Measurements from ENCODE around the gene WWC1. TPM values are rescaled to one million over a fixed set of nuclear protein-coding genes. Genes with fewer than 3 reads are reported as not detected.

The WWC1 gene
- total RNA-seq, 1 experiment from 2014 or later: 97.7 TPM

DNA sequence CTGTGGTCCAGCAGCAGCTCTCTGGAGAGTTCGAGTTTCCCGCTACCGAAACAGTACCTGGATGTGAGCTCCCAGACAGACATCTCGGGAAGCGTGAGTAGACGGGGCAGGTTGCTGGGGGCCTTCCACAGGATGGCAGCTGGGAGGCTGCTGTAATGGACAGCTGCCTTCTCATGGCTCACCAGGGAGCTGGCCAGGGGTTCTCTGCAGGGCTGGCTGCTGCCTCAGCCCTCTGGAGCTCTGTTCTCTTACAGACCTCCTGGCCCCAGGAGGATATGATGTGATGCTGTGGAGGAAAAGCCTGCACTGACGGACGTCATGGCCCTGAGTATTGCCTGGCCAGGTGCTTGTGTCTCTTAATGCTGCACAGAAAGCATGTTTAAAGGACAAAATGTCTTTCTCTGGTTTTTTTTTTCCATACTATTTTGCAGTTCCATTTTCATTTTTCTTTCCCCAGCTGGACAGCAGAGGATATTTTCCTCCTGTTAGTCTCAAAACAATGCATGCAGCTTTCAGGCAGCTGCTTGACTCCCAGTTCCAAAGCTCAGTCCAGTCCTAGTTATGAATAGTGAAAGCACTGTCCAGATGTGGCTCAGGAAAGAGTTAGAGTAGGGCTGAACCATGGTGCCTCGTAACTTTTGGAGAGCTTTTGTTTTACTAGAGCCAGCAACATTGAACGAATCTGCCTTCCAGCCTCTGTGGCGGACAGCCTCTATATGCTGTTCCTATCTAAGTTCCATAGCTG lies 117.3 kb downstream of the WWC1 start:
- CTCF ChIA-PET: no interaction called here
- BruUV-seq (replicated peaks): no TSS peak
- Histone ChIP-seq H3K27ac (peak overlapping the region; percentile 61), H3K79me2 (ENCODE audit: low read depth) (peaks cover 17% of the 10 kb centered on the region; the same call in 1 of the 2 replicates), H4K20me1 (ENCODE audit: insufficient read depth) (no peaks in the 10 kb centered on the region; the same call in 1 of the 2 replicates), H3K4me1 (replicated peaks; ENCODE audit: insufficient read depth) (peaks cover 25% of the 10 kb centered on the region), H3F3A (ENCODE audit: insufficient read depth, low read depth) (peaks cover 45% of the 10 kb centered on the region), H3K9me3 (ENCODE audit: insufficient read depth, low read depth) (no peaks in the 10 kb centered on the region), H3K9me2 (ENCODE audit: insufficient read depth) (no peaks in the 10 kb centered on the region), H2AFZ (no peak overlapping the region), H3K27me3 (ENCODE audit: insufficient read depth, low read depth) (no peaks in the 10 kb centered on the region), H3K36me3 (ENCODE audit: low read depth) (peaks cover 48% of the 10 kb centered on the region), H3K4me2 (0 out of 2 replicates have a peak overlapping the region, but pooled peaks have one; percentile 36), H3K4me3 (no peak overlapping the region)
- TF ChIP-seq, protein P1, sequence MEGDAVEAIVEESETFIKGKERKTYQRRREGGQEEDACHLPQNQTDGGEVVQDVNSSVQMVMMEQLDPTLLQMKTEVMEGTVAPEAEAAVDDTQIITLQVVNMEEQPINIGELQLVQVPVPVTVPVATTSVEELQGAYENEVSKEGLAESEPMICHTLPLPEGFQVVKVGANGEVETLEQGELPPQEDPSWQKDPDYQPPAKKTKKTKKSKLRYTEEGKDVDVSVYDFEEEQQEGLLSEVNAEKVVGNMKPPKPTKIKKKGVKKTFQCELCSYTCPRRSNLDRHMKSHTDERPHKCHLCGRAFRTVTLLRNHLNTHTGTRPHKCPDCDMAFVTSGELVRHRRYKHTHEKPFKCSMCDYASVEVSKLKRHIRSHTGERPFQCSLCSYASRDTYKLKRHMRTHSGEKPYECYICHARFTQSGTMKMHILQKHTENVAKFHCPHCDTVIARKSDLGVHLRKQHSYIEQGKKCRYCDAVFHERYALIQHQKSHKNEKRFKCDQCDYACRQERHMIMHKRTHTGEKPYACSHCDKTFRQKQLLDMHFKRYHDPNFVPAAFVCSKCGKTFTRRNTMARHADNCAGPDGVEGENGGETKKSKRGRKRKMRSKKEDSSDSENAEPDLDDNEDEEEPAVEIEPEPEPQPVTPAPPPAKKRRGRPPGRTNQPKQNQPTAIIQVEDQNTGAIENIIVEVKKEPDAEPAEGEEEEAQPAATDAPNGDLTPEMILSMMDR (conservative IDR thresholded peaks at IDR 0.05): no peak
- TF ChIP-seq EZH2 (IDR thresholded peaks at IDR 0.05; ENCODE audit: low read depth): no peak
- POLR2A ChIA-PET (ENCODE audit: unreplicated experiment): interaction anchor here (0.6 kb wide), 1 partner anchor 96 kb away, joined by 16 read pairs; no protein-coding TSS in a partner anchor
- intact Hi-C loops (cut with micrococcal nuclease; ENCODE audit: unreplicated experiment): no loop called here
- DNase-seq: no peak

DNA sequence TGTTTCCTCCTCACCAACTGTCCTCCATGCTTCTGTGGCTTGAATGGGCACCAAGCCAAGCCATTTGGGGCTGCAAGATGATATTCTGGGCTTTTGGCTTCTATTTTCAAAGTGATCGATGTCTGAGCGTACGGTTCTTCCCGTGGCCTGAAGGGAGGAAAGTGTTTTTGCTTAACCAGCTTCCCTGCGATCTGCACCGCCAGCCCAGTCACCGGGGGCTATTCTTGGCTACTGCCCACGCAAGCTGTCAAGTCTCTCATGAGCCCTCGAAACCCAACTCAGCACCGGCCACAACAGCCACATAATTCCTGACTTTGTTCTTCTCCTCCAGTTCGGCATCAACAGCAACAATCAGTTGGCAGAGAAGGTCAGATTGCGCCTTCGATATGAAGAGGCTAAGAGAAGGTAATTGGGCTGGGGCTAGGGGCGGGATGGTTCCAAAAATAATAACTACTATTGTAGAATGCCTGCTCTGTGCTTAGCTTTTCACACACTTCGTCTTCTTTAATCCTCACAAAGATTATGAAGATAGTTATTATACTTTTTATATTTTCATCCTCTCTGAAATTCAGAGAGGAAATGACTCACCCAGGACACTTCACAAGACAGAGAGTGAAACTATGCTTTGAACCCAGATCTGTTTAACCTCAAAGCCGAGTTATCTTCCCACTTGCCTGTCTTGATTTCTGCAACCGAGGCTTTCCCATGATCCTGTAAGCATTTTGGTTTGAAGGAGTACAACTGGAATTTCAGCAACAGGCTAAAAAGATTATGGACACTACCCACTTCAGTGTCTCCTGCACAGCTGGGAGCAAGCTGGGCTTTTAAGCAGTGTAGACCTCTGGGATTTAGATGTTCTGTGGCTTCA lies 118.4 kb downstream of the WWC1 start:
- DNase-seq: peak; percentile 47
- H3F3A ChIP-seq (ENCODE audit: insufficient read depth, low read depth): peaks cover 42% of the 10 kb centered on the region
- POLR2A ChIA-PET (ENCODE audit: unreplicated experiment): interaction anchor here (0.6 kb wide), 2 partner anchors 69 to 95 kb away, joined by 5 read pairs; no protein-coding TSS in a partner anchor
- H3K9me3 ChIP-seq (ENCODE audit: insufficient read depth, low read depth): no peaks in the 10 kb centered on the region
- no peak for TF ChIP-seq EZH2 (IDR thresholded peaks at IDR 0.05; ENCODE audit: low read depth)
- TF ChIP-seq, protein P1 (conservative IDR thresholded peaks at IDR 0.05): no peak
- H3K27me3 ChIP-seq (ENCODE audit: insufficient read depth, low read depth): no peaks in the 10 kb centered on the region
- peaks cover 25% of the 10 kb centered on the region for H3K4me1 ChIP-seq (replicated peaks; ENCODE audit: insufficient read depth)
- H3K4me2 ChIP-seq: peak overlapping the region; percentile 36; the same call in 1 of the 2 replicates
- CTCF ChIA-PET: interaction anchor here (0.6 kb wide), 1 partner anchor 22 kb away, joined by 12 read pairs; no protein-coding TSS in a partner anchor
- H3K36me3 ChIP-seq (ENCODE audit: low read depth): peaks cover 59% of the 10 kb centered on the region
- no peak overlapping the region for H3K4me3 ChIP-seq
- peak overlapping the region; percentile 61 for H3K27ac ChIP-seq
- no peaks in the 10 kb centered on the region for H3K9me2 ChIP-seq (ENCODE audit: insufficient read depth)
- TSS peak; percentile 6 for BruUV-seq (replicated peaks)
- intact Hi-C loops (cut with micrococcal nuclease; ENCODE audit: unreplicated experiment): loop anchor here (2.0 kb wide), 1 partner anchor 45 kb away; no protein-coding TSS in a partner anchor
- H4K20me1 ChIP-seq (ENCODE audit: insufficient read depth): no peaks in the 10 kb centered on the region; the same call in 1 of the 2 replicates
- H3K79me2 ChIP-seq (ENCODE audit: low read depth): peaks cover 7% of the 10 kb centered on the region; the same call in 1 of the 2 replicates
- no peak overlapping the region for H2AFZ ChIP-seq

DNA sequence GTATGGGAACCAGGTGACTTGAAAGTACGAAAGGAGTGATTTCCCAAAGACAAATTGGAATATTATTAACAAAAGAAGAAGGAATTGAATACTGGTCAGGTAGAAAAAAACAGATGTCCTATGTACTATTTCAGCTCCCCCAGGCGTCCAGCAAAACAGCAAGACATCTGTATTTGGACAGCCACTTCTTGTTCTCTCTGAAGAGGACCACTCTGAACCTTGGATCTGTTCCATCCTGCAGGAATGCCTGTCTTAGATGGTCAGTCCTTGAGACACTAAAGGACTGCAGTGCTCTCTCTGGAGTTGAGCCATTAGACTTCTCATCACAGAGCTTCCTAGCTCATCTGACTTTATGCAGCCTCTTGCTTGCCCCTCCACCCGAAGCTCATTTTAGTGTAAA lies 120.4 kb downstream of the WWC1 start:
- H3K9me3 ChIP-seq (ENCODE audit: insufficient read depth, low read depth): no peaks in the 10 kb centered on the region
- CTCF ChIA-PET: no interaction called here

More for the DNA sequence above, 120.4 kb downstream of the WWC1 start:
- TF ChIP-seq, protein P1 (conservative IDR thresholded peaks at IDR 0.05): no peak
- no peak for TF ChIP-seq EZH2 (IDR thresholded peaks at IDR 0.05; ENCODE audit: low read depth)
- peaks cover 37% of the 10 kb centered on the region for H3F3A ChIP-seq (ENCODE audit: insufficient read depth, low read depth)
- H3K36me3 ChIP-seq (ENCODE audit: low read depth): peaks cover 59% of the 10 kb centered on the region
- no peaks in the 10 kb centered on the region for H3K9me2 ChIP-seq (ENCODE audit: insufficient read depth)
- H3K4me2 ChIP-seq: no peak overlapping the region
- no peak overlapping the region for H2AFZ ChIP-seq
- no peaks in the 10 kb centered on the region for H3K27me3 ChIP-seq (ENCODE audit: insufficient read depth, low read depth)
- POLR2A ChIA-PET (ENCODE audit: unreplicated experiment): no interaction called here
- no peak for DNase-seq
- no peak overlapping the region for H3K27ac ChIP-seq
- intact Hi-C loops (cut with micrococcal nuclease; ENCODE audit: unreplicated experiment): loop anchor here (2.0 kb wide), 1 partner anchor 47 kb away; no protein-coding TSS in a partner anchor
- 0 out of 2 replicates have a peak, but pooled peaks cover 7% of the 10 kb centered on the region for H3K79me2 ChIP-seq (ENCODE audit: low read depth)
- no peaks in the 10 kb centered on the region; the same call in 1 of the 2 replicates for H4K20me1 ChIP-seq (ENCODE audit: insufficient read depth)
- peaks cover 25% of the 10 kb centered on the region for H3K4me1 ChIP-seq (replicated peaks; ENCODE audit: insufficient read depth)
- no peak overlapping the region for H3K4me3 ChIP-seq
- BruUV-seq (replicated peaks): TSS peak; percentile 2

All from PC-9 (cell line).